SK-N-SH (cell line): ENCODE measurements around the gene SETX. TPM values are rescaled to one million over a fixed set of nuclear protein-coding genes. Genes with fewer than 3 reads are reported as not detected.

Experiments used
- CTCF ChIA-PET: fragments of 300-600, 350-600 bp; formaldehyde crosslinking; extraction: SDS; loops from one replicate; lab custom pipeline; 2021; lab: Yijun Ruan, JAX
- POLR2A ChIA-PET: fragments of 350-600 bp; sonication (Branson Sonifier 250); formaldehyde crosslinking; extraction: SDS; loops from one replicate; lab custom pipeline; 2020; ENCODE audit warnings: antibody characterized with exemption, inconsistent platforms; lab: Yijun Ruan, JAX
- DNase-seq: peaks from one replicate; pipeline ENCODE4 v3.0.0; 2012
- H2AFZ ChIP-seq: fragments of 200-600 bp; sonication (generic); 2 replicates; pipeline ENCODE4 v1.8.1; 2016; ENCODE audit warnings: antibody characterized with exemption, mild to moderate bottlenecking, low read depth
- H3F3A ChIP-seq: fragments of 200-600 bp; sonication (generic); replicated peaks from 2 replicates; pipeline ENCODE3; 2016; ENCODE audit warnings: antibody characterized with exemption, mild to moderate bottlenecking; ENCODE audit not compliant: insufficient read depth
- H3K27ac ChIP-seq, 2 experiments: fragments of 200-500 bp in 1 of 2; fragments of 200-600 bp in 1 of 2; sonication (Bioruptor generic) in 1 of 2; sonication (generic), shearing (Covaris generic) in 1 of 2; 2 replicates each; pipeline versions ENCODE4 v1.5.1 to v1.6.1; 2014 to 2016; ENCODE audit warnings: low read depth in 2 of 2, inconsistent platforms in 1 of 2, low read length in 1 of 2, mild to moderate bottlenecking in 1 of 2, mixed read lengths in 1 of 2
- H3K27me3 ChIP-seq: fragments of 200-600 bp; sonication (generic), shearing (Covaris generic); 2 replicates; pipeline ENCODE4 v1.6.1; 2016; ENCODE audit warnings: mixed run types; ENCODE audit not compliant: insufficient read depth
- H3K36me3 ChIP-seq, 2 experiments: fragments of 200-500 bp in 1 of 2; fragments of 200-600 bp in 1 of 2; sonication (Bioruptor generic) in 1 of 2; sonication (generic) in 1 of 2; replicated peaks in 1 of 2; 2 replicates each; pipeline versions ENCODE3 to v1.5.1; 2014 to 2016; ENCODE audit warnings: low read length in 1 of 2, mild to moderate bottlenecking in 1 of 2; ENCODE audit not compliant: insufficient read depth in 2 of 2, control insufficient read depth in 1 of 2
- H3K4me1 ChIP-seq, 2 experiments: fragments of 200-500 bp in 1 of 2; fragments of 200-600 bp in 1 of 2; sonication (Bioruptor generic) in 1 of 2; sonication (generic), shearing (Covaris generic) in 1 of 2; 2 replicates each; pipeline versions ENCODE4 v1.5.1 to v1.6.1; 2014 to 2016; ENCODE audit warnings: low read depth in 1 of 2, low read length in 1 of 2, mixed run types in 1 of 2; ENCODE audit not compliant: insufficient read depth in 2 of 2, control insufficient read depth in 1 of 2
- H3K4me2 ChIP-seq: fragments of 200-600 bp; sonication (generic), shearing (Covaris generic); 2 replicates; pipeline ENCODE4 v1.6.1; 2017; ENCODE audit warnings: mixed run types
- H3K4me3 ChIP-seq, 2 experiments: fragments of 200-500 bp in 1 of 2; fragments of 200-600 bp in 1 of 2; sonication (Bioruptor generic) in 1 of 2; sonication (generic), shearing (Covaris generic) in 1 of 2; 2 replicates each; pipeline versions ENCODE4 v1.5.1 to v1.8.1; 2014 to 2016; ENCODE audit warnings: low read depth in 2 of 2, inconsistent platforms in 1 of 2, low read length in 1 of 2, mild to moderate bottlenecking in 1 of 2, mixed read lengths in 1 of 2, moderate library complexity in 1 of 2
- H3K79me2 ChIP-seq: fragments of 200-600 bp; sonication (generic); 2 replicates; pipeline ENCODE4 v1.8.1; 2017; ENCODE audit warnings: mild to moderate bottlenecking; ENCODE audit not compliant: insufficient read depth
- H3K9ac ChIP-seq: fragments of 200-600 bp; sonication (generic); 2 replicates; pipeline ENCODE4 v1.6.1; 2017; ENCODE audit warnings: mixed run types
- H3K9me2 ChIP-seq: fragments of 200-600 bp; sonication (generic); 2 replicates; pipeline ENCODE4 v1.6.1; 2017; ENCODE audit warnings: mixed run types
- H3K9me3 ChIP-seq: fragments of 200-600 bp; sonication (generic); 2 replicates; pipeline ENCODE4 v1.6.1; 2017; ENCODE audit warnings: mixed run types, mild to moderate bottlenecking, moderate library complexity
- H4K20me1 ChIP-seq: fragments of 200-600 bp; sonication (generic); 2 replicates; pipeline ENCODE4 v1.6.1; 2017; ENCODE audit warnings: mild to moderate bottlenecking, mixed run types; ENCODE audit not compliant: insufficient read depth
- CHD2 ChIP-seq: fragments of 150-350 bp; IDR thresholded peaks from 2 replicates; pipeline ENCODE4 v1.6.1; 2018; ENCODE audit warnings: low read length; ENCODE audit not compliant: partially characterized antibody
- ELF1 ChIP-seq: IDR thresholded peaks from 2 replicates; pipeline ENCODE4 v1.4.0; 2012
- EP300 ChIP-seq, 2 experiments: IDR thresholded peaks; 2 replicates each; pipeline versions ENCODE4 v1.4.0 to v1.6.1; 2012; ENCODE audit warnings: borderline replicate concordance in 1 of 2, low read depth in 1 of 2, low read length in 1 of 2
- EZH2phosphoT487 ChIP-seq: fragments of 200-600 bp; sonication (generic); IDR thresholded peaks from 2 replicates; pipeline ENCODE4 v1.6.1; 2017; ENCODE audit warnings: low read depth, mixed run types, mild to moderate bottlenecking, antibody characterized with exemption, moderate library complexity, borderline replicate concordance
- GABPA ChIP-seq: IDR thresholded peaks from 2 replicates; pipeline ENCODE4 v1.4.0; 2012; ENCODE audit warnings: low read depth, mild to moderate bottlenecking
- NFIC ChIP-seq: IDR thresholded peaks from 2 replicates; pipeline ENCODE4 v1.4.0; 2012; ENCODE audit warnings: borderline replicate concordance
- POLR2AphosphoS5 ChIP-seq: IDR thresholded peaks from 2 replicates; pipeline ENCODE4 v1.6.1; 2012; ENCODE audit warnings: low read depth, low read length
- RCOR1 ChIP-seq: fragments of 150-350 bp; IDR thresholded peaks from 2 replicates; pipeline ENCODE4 v1.6.1; 2017; ENCODE audit warnings: antibody characterized with exemption, low read length
- SIN3A ChIP-seq: IDR thresholded peaks from 2 replicates; pipeline ENCODE4 v1.6.1; 2012; ENCODE audit warnings: low read depth, mild to moderate bottlenecking, low read length, moderate library complexity, borderline replicate concordance
- SMC3 ChIP-seq: IDR thresholded peaks from 2 replicates; pipeline ENCODE4 v1.6.1; 2012; ENCODE audit warnings: low read depth, low read length, improper control_type of control experiment
- TEAD4 ChIP-seq: IDR thresholded peaks from 2 replicates; pipeline ENCODE4 v1.4.0; 2012; ENCODE audit warnings: mild to moderate bottlenecking, borderline replicate concordance; ENCODE audit not compliant: insufficient read depth
- YY1 ChIP-seq: IDR thresholded peaks from 2 replicates; pipeline ENCODE4 v1.4.0; 2012; ENCODE audit warnings: low read depth, mild to moderate bottlenecking
- WGBS: methylation state at CpG from one replicate; pipeline ENCODE4 v1.1.6; 2017; ENCODE audit warnings: low lambda C conversion rate; 5-methylcytosine and 5-hydroxymethylcytosine counted together
- polyA plus RNA-seq, 3 experiments: library from polyadenylated mRNA; depleted of rRNA; stranded (reverse); fragments of >200 nt; gene quantifications; 2 replicates each; pipeline ENCODE4 v1.2.3, GENCODE V29; 2012
- TF ChIP-seq, protein P1 (sequence below): IDR thresholded peaks from 2 replicates; pipeline ENCODE4; 2012
- TF ChIP-seq, protein P2 (sequence below): IDR thresholded peaks from 2 replicates; pipeline ENCODE4 v1.4.0; 2012; ENCODE audit warnings: low read depth
- TF ChIP-seq, protein P3 (sequence below): IDR thresholded peaks from 2 replicates; pipeline ENCODE4 v1.4.0; 2012; ENCODE audit warnings: low read depth, borderline replicate concordance
- TF ChIP-seq, protein P4 (sequence below): fragments of 200-600 bp; sonication (generic); IDR thresholded peaks from 2 replicates; pipeline ENCODE4 v1.6.1; 2017; ENCODE audit warnings: antibody characterized with exemption, mild to moderate bottlenecking, moderate library complexity

Gene SETX
- polyA plus RNA-seq, 1 of the 3 experiments (the other 2 are of a cell fraction): 12.3 TPM

DNA sequence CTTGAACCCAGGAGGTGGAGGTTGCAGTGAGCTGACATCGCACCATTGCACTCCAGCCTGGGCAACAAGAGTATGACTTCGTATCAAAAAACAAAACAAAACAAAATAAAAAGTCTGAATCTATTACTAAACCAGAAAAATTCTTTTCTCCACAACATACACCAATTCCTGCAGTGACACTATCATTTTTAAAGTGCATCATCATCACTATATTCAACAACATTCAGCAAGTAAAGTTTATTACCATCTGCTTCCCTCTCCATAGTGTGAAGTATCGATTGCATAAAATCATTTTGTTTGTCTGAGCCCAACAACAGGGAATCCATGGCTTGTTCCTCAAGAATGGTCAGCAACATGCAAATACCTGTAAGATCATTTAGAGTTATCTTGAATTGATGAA is 20.4 kb downstream of the SETX start:
- CTCF ChIA-PET: no interaction called here
- Histone ChIP-seq H3K9me2 (no peaks in the 10 kb centered on the region), H3K4me3 (no peak overlapping the region), H3K27me3 (no peaks in the 10 kb centered on the region), H2AFZ (no peak overlapping the region), H3K4me1 (no peaks in the 10 kb centered on the region), H3F3A (peaks cover 7% of the 10 kb centered on the region), H3K4me2 (no peak overlapping the region), H3K36me3 (peaks cover 66 to 87% of the 10 kb centered on the region in 2 experiments), H4K20me1 (no peaks in the 10 kb centered on the region), H3K27ac (no peak overlapping the region), H3K9ac (no peak overlapping the region), H3K79me2 (0 out of 2 replicates have a peak, but pooled peaks cover 4% of the 10 kb centered on the region), H3K9me3 (no peaks in the 10 kb centered on the region)
- no peak for DNase-seq
- TF ChIP-seq POLR2AphosphoS5: no peak
- TF ChIP-seq, protein P1, sequence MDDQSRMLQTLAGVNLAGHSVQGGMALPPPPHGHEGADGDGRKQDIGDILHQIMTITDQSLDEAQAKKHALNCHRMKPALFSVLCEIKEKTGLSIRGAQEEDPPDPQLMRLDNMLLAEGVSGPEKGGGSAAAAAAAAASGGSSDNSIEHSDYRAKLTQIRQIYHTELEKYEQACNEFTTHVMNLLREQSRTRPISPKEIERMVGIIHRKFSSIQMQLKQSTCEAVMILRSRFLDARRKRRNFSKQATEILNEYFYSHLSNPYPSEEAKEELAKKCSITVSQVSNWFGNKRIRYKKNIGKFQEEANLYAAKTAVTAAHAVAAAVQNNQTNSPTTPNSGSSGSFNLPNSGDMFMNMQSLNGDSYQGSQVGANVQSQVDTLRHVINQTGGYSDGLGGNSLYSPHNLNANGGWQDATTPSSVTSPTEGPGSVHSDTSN: no peak
- no peak for TF ChIP-seq SMC3
- no peak for TF ChIP-seq GABPA
- no peak for TF ChIP-seq SIN3A
- TF ChIP-seq, protein P2, sequence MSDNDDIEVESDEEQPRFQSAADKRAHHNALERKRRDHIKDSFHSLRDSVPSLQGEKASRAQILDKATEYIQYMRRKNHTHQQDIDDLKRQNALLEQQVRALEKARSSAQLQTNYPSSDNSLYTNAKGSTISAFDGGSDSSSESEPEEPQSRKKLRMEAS: no peak
- no peak for TF ChIP-seq YY1
- no peak for TF ChIP-seq ELF1
- TF ChIP-seq, protein P3, sequence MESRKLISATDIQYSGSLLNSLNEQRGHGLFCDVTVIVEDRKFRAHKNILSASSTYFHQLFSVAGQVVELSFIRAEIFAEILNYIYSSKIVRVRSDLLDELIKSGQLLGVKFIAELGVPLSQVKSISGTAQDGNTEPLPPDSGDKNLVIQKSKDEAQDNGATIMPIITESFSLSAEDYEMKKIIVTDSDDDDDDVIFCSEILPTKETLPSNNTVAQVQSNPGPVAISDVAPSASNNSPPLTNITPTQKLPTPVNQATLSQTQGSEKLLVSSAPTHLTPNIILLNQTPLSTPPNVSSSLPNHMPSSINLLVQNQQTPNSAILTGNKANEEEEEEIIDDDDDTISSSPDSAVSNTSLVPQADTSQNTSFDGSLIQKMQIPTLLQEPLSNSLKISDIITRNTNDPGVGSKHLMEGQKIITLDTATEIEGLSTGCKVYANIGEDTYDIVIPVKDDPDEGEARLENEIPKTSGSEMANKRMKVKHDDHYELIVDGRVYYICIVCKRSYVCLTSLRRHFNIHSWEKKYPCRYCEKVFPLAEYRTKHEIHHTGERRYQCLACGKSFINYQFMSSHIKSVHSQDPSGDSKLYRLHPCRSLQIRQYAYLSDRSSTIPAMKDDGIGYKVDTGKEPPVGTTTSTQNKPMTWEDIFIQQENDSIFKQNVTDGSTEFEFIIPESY: no peak
- TF ChIP-seq NFIC: no peak
- TF ChIP-seq EZH2phosphoT487: no peak
- TF ChIP-seq RCOR1: no peak
- TF ChIP-seq TEAD4: no peak
- no peak for TF ChIP-seq CHD2
- no peak for TF ChIP-seq EP300 (IDR thresholded peaks at IDR 0.05; ENCODE audit: borderline replicate concordance in 1 of 2, low read depth in 1 of 2, low read length in 1 of 2)
- TF ChIP-seq, protein P4, sequence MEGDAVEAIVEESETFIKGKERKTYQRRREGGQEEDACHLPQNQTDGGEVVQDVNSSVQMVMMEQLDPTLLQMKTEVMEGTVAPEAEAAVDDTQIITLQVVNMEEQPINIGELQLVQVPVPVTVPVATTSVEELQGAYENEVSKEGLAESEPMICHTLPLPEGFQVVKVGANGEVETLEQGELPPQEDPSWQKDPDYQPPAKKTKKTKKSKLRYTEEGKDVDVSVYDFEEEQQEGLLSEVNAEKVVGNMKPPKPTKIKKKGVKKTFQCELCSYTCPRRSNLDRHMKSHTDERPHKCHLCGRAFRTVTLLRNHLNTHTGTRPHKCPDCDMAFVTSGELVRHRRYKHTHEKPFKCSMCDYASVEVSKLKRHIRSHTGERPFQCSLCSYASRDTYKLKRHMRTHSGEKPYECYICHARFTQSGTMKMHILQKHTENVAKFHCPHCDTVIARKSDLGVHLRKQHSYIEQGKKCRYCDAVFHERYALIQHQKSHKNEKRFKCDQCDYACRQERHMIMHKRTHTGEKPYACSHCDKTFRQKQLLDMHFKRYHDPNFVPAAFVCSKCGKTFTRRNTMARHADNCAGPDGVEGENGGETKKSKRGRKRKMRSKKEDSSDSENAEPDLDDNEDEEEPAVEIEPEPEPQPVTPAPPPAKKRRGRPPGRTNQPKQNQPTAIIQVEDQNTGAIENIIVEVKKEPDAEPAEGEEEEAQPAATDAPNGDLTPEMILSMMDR: no peak
- 96% methylated on average over 3 of the region's 3 CpGs for WGBS
- POLR2A ChIA-PET: no interaction called here
